HCT116 (cell line): ENCODE results near the gene ZBED3. TPM values are rescaled to one million over a fixed set of nuclear protein-coding genes. Genes with fewer than 3 reads are reported as not detected.

Experiments used
- ATAC-seq: fragments of 200-7000 bp; cut with Tn5 transposase; 2 replicates; pipeline ENCODE4 v1.9.1; 2020; ENCODE audit warnings: mild to moderate bottlenecking, moderate library complexity
- BruUV-seq: library from RNA; stranded (reverse); fragments of 400-500 nt; replicated peaks from 2 replicates; lab custom pipeline; 2021; lab: Mats Ljungman, UMichigan
- CTCF ChIA-PET: fragments of 300-600 bp; sonication (Branson Sonifier 250); formaldehyde crosslinking; loops from one replicate; lab custom pipeline; 2021; ENCODE audit warnings: antibody characterized with exemption; lab: Charles Lee
- POLR2A ChIA-PET: fragments of 300-600, 350-600 bp; sonication (Branson Sonifier 250); formaldehyde crosslinking; loops from one replicate; lab custom pipeline; 2021; ENCODE audit warnings: antibody characterized with exemption; lab: Charles Lee
- RAD21 ChIA-PET, 2 experiments: fragments of 300-600 bp; sonication (Branson Sonifier 250); formaldehyde crosslinking; loops; one replicate each; lab custom pipeline; 2023; ENCODE audit warnings: low total read pairs in 2 of 2; ENCODE audit not compliant: uncharacterized antibody in 2 of 2, unreplicated experiment in 2 of 2, low non-redundant PET in 1 of 2; lab: Charles Lee
- DNase-seq: peaks from one replicate; pipeline ENCODE4 v3.0.0-alpha.2; 2010; ENCODE audit warnings: low read depth, low spot score
- H2AFZ ChIP-seq: fragments of 200-600 bp; shearing (Covaris generic), sonication (generic); 2 replicates; pipeline ENCODE4 v1.6.1; 2017; ENCODE audit warnings: low read depth, mixed run types, mixed read lengths, antibody characterized with exemption, low read length; ENCODE audit not compliant: poor library complexity, severe bottlenecking
- H3K27ac ChIP-seq: 2 replicates; pipeline ENCODE4 v1.5.1; 2012; ENCODE audit warnings: low read depth, low read length
- H3K27me3 ChIP-seq: fragments of 200-600 bp; sonication (generic); 2 replicates; pipeline ENCODE4 v1.6.1; 2016; ENCODE audit warnings: mixed run types, low read length, mixed read lengths; ENCODE audit not compliant: insufficient read depth
- H3K36me3 ChIP-seq, 2 experiments: fragments of 200-500 bp in 1 of 2; fragments of 200-600 bp in 1 of 2; sonication (Bioruptor generic) in 1 of 2; sonication (generic) in 1 of 2; 2 replicates each; pipeline versions ENCODE4 v1.5.1 to v1.6.1; 2014 to 2016; ENCODE audit warnings: low read length in 2 of 2, inconsistent platforms in 1 of 2, mixed read lengths in 1 of 2, mixed run types in 1 of 2; ENCODE audit not compliant: insufficient read depth in 2 of 2, control insufficient read depth in 1 of 2
- H3K4me1 ChIP-seq, 2 experiments: fragments of 200-600 bp in 1 of 2; sonication (generic) in 1 of 2; 2 replicates each; pipeline versions ENCODE4 v1.5.1 to v1.6.1; 2012 to 2017; ENCODE audit warnings: low read length in 2 of 2, inconsistent platforms in 1 of 2, mild to moderate bottlenecking in 1 of 2, mixed read lengths in 1 of 2, mixed run types in 1 of 2, moderate library complexity in 1 of 2; ENCODE audit not compliant: insufficient read depth in 2 of 2, control insufficient read depth in 1 of 2
- H3K4me2 ChIP-seq: fragments of 200-600 bp; sonication (generic); 2 replicates; pipeline ENCODE4 v1.6.1; 2017; ENCODE audit warnings: mixed run types, low read length, mixed read lengths
- H3K4me3 ChIP-seq, 2 experiments: fragments of 200-600 bp in 1 of 2; sonication (generic) in 1 of 2; replicated peaks in 1 of 2; 2 replicates each; pipeline ENCODE4 v1.5.1; 2011 to 2016; ENCODE audit warnings: low read length in 2 of 2, control low read depth in 1 of 2, low read depth in 1 of 2, mild to moderate bottlenecking in 1 of 2, mixed read lengths in 1 of 2, mixed run types in 1 of 2
- H3K79me2 ChIP-seq: fragments of 200-600 bp; sonication (generic); 2 replicates; pipeline ENCODE4 v1.6.1; 2017; ENCODE audit warnings: mild to moderate bottlenecking, mixed run types, low read length, moderate library complexity, mixed read lengths; ENCODE audit not compliant: insufficient read depth
- H3K9ac ChIP-seq: fragments of 200-600 bp; sonication (generic); 2 replicates; pipeline ENCODE4 v1.6.1; 2016; ENCODE audit warnings: low read length, mixed read lengths
- H3K9me2 ChIP-seq: fragments of 200-600 bp; sonication (generic), shearing (Covaris generic); 2 replicates; pipeline ENCODE4 v1.6.1; 2017; ENCODE audit warnings: mixed run types, mild to moderate bottlenecking, moderate library complexity; ENCODE audit not compliant: insufficient read depth
- H3K9me3 ChIP-seq, 2 experiments: fragments of 200-500 bp in 1 of 2; fragments of 200-600 bp in 1 of 2; sonication (Bioruptor generic) in 1 of 2; sonication (generic) in 1 of 2; 2 replicates each; pipeline ENCODE4 v1.6.1; 2014 to 2017; ENCODE audit warnings: low read length in 2 of 2, mixed read lengths in 2 of 2, inconsistent platforms in 1 of 2, low read depth in 1 of 2, mild to moderate bottlenecking in 1 of 2, mixed run types in 1 of 2, moderate library complexity in 1 of 2; ENCODE audit not compliant: control insufficient read depth in 1 of 2, insufficient read depth in 1 of 2
- H4K20me1 ChIP-seq: fragments of 200-600 bp; sonication (generic), shearing (Covaris generic); 2 replicates; pipeline ENCODE4 v1.6.1; 2017; ENCODE audit warnings: mixed run types, mild to moderate bottlenecking, moderate library complexity; ENCODE audit not compliant: insufficient read depth
- YY1 ChIP-seq: IDR thresholded peaks from 2 replicates; pipeline ENCODE4 v1.6.1; 2011; ENCODE audit warnings: low read length, low read depth, moderate library complexity, mild to moderate bottlenecking; ENCODE audit not compliant: insufficient replicate concordance; ENCODE audit errors: extremely low read depth
- ZFX ChIP-seq: fragments of 450-650 bp; IDR thresholded peaks from 2 replicates; pipeline ENCODE4 v1.6.1; 2017
- intact Hi-C: fragments of 100-400 bp; cut with micrococcal nuclease; formaldehyde crosslinking; loops from 2 replicates; pipeline ENCODE4 v1.10.0; 2022
- total RNA-seq: library from RNA; stranded (reverse); gene quantifications from one replicate; pipeline ENCODE4 v1.2.1, GENCODE V29; 2021; ENCODE audit not compliant: unreplicated experiment
- TF ChIP-seq, protein P1 (sequence below): IDR thresholded peaks from 2 replicates; pipeline ENCODE4 v1.6.1; 2012; ENCODE audit warnings: low read depth
- TF ChIP-seq, protein P2 (sequence below): IDR thresholded peaks from 2 replicates; pipeline ENCODE4 v1.6.1; 2012

Gene ZBED3
- total RNA-seq, 1 experiment from 2014 or later: 12.7 TPM

DNA sequence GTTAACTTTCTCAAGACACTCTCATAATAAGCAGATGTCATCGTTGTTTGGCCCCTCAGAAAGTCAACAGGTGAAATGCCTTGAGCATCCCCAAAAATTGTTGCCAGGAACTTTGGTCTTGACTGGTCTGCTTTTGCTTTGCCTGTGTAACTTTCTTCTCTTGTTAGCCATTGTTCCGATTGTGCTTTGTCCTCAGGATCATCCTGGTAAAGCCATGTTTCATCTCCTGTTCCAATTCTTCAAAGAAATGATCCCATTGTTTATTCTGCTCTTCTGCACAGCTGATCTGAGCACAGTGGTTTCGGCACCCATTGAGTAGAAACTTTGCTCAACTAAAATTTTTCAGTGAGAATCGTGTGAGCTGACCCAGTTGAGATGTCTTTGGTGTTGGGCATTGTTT is 8.1 kb upstream of the ZBED3 start:
- no TSS peak for BruUV-seq
- H3K27ac ChIP-seq: no peak overlapping the region
- ChIA-PET POLR2A (no interaction called here), CTCF (no interaction called here), RAD21 (no interaction called here)
- H3K9me2 ChIP-seq: no peaks in the 10 kb centered on the region
- ATAC-seq: no peak
- no peaks in the 10 kb centered on the region for H3K27me3 ChIP-seq
- no peak overlapping the region for H2AFZ ChIP-seq
- no peaks in the 10 kb centered on the region for H3K9me3 ChIP-seq
- H4K20me1 ChIP-seq: no peaks in the 10 kb centered on the region
- no peak overlapping the region for H3K4me3 ChIP-seq
- H3K9ac ChIP-seq: no peak overlapping the region
- TF ChIP-seq YY1: no peak
- TF ChIP-seq, protein P1, sequence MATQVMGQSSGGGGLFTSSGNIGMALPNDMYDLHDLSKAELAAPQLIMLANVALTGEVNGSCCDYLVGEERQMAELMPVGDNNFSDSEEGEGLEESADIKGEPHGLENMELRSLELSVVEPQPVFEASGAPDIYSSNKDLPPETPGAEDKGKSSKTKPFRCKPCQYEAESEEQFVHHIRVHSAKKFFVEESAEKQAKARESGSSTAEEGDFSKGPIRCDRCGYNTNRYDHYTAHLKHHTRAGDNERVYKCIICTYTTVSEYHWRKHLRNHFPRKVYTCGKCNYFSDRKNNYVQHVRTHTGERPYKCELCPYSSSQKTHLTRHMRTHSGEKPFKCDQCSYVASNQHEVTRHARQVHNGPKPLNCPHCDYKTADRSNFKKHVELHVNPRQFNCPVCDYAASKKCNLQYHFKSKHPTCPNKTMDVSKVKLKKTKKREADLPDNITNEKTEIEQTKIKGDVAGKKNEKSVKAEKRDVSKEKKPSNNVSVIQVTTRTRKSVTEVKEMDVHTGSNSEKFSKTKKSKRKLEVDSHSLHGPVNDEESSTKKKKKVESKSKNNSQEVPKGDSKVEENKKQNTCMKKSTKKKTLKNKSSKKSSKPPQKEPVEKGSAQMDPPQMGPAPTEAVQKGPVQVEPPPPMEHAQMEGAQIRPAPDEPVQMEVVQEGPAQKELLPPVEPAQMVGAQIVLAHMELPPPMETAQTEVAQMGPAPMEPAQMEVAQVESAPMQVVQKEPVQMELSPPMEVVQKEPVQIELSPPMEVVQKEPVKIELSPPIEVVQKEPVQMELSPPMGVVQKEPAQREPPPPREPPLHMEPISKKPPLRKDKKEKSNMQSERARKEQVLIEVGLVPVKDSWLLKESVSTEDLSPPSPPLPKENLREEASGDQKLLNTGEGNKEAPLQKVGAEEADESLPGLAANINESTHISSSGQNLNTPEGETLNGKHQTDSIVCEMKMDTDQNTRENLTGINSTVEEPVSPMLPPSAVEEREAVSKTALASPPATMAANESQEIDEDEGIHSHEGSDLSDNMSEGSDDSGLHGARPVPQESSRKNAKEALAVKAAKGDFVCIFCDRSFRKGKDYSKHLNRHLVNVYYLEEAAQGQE: no peak
- no peak for TF ChIP-seq ZFX
- TF ChIP-seq, protein P2, sequence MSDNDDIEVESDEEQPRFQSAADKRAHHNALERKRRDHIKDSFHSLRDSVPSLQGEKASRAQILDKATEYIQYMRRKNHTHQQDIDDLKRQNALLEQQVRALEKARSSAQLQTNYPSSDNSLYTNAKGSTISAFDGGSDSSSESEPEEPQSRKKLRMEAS: no peak
- TF ChIP-seq, all 23 proteins: peak for 0
- intact Hi-C loops: no loop called here
- DNase-seq: no peak
- H3K4me2 ChIP-seq: no peak overlapping the region
- no peaks in the 10 kb centered on the region for H3K36me3 ChIP-seq
- no peaks in the 10 kb centered on the region for H3K4me1 ChIP-seq
- H3K79me2 ChIP-seq: no peaks in the 10 kb centered on the region
